Activated CD4-positive, alpha-beta T cell treated with anti-CD3 and anti-CD28 coated beads, Interleukin-2, amount 50 U/mL, for 24 hours (primary cell): ENCODE results near the gene KRTAP10-7.
"Not testable (repeated sequence)": the region's sequence is repeated elsewhere in the genome, so short reads cannot be mapped to it uniquely, and the experiment has no call there.

Source experiments
- DNase-seq, 2 donors: peaks; one replicate each; pipeline ENCODE4 v3.0.0-alpha.2; 2020; ENCODE audit warnings: low read depth in 1 of 2, low spot score in 1 of 2

Gene KRTAP10-7

GRCh38 chr21:44571296-44571695 lies 29.1 kb upstream of the KRTAP10-7 start:
- DNase-seq, result no peak

GRCh38 chr21:44571844-44572782 lies 28.3 kb upstream of the KRTAP10-7 start:
- no peak for DNase-seq

DNA sequence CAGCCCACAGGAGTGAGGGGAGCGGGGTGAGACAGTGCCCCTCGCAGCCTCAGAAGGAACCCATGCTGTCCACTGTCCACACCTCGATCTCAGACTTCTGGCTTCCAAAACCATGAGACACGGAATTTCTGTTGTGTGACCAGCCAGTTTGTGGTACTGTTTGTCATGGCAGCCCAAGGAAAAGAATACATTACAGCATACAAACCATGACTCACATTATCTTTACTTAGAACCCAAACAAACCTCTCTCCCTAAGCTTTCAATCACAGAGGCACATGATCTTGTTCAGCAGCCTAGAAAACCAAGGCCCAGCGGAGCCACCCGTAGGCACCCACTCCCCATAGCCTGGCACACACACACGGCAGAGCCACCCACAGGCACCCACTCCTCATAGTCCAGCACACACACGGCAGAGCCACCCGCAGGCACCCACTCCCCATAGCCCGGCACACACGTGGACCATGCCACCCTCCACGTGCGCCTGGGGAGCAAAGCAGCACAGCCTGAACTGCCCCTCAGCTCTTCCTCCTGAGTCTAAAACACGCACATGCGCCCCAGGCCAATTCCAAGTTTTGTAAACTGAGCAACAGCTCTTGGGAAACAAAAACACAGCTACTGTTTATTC lies 27.3 kb upstream of the KRTAP10-7 start:
- no peak for DNase-seq

GRCh38 chr21:44573630-44574456 lies 26.6 kb upstream of the KRTAP10-7 start, which contains the start of gene KRTAP10-4:
TSS of gene KRTAP10-4 (plus strand) at chr21:44573729. CDS start at chr21:44573759, 30 bp downstream.
- DNase-seq, result not testable (repeated sequence)

- DNase-seq, result no peak
Observed at GRCh38 chr21:44574457-44575306, 25.7 kb upstream of the KRTAP10-7 start.

GRCh38 chr21:44575307-44576024 lies 24.9 kb upstream of the KRTAP10-7 start:
- no peak for DNase-seq

DNA sequence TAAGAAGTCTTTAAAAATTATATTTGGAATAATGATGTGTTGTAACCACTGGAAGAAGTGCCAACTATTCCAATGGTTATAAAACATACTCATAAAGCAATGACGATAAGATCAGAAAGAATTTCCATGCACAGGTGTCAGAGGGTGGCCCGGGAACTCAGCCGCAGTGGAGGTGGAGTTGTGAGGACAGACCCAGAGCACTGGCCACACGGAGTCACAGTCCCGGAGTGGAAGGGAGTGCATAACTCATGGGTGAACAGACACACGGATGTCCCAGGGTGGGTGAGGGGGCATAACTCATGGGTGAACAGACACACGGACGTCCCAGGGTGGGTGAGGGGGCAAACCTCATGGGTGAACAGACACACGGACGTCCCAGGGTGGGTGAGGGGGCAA lies 24.4 kb upstream of the KRTAP10-7 start:
- DNase-seq, result no peak

DNA sequence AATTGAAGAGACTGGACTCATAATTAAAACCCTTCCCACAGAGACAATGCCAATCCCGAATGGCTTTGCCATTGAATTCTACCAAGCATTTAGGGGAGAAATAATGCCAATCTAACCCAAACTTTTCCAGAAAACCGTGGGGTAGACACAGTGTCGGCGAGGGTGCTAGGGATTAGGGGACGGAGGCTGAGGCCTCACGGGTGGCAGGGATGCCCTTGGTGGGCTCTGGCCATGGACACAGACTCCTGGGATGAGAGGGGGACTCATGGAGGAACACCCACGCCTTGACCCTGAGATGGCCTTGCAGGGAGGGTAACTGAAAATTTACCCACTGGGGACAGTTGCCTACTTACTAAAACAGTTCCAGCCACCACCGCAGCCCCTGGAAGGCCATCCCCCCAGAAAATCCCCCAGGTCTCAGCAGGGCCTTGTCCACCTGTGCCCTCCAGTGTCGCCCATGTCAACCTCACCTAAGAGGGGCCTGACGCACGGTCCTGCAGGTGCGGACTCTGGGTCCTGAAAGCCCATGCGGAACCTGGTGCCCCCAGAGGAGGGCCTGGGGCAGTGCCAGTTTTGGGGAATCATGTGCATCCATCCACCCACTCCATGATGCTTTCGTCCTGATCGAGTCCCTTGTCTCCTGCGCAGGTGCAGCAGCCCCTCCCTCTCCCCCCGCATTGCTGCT lies 21.9 kb upstream of the KRTAP10-7 start:
- no peak for DNase-seq

GRCh38 chr21:44579056-44579832 lies 21.2 kb upstream of the KRTAP10-7 start:
- DNase-seq, result no peak

GRCh38 chr21:44579833-44580144 lies 20.6 kb upstream of the KRTAP10-7 start:
- no peak for DNase-seq

DNA sequence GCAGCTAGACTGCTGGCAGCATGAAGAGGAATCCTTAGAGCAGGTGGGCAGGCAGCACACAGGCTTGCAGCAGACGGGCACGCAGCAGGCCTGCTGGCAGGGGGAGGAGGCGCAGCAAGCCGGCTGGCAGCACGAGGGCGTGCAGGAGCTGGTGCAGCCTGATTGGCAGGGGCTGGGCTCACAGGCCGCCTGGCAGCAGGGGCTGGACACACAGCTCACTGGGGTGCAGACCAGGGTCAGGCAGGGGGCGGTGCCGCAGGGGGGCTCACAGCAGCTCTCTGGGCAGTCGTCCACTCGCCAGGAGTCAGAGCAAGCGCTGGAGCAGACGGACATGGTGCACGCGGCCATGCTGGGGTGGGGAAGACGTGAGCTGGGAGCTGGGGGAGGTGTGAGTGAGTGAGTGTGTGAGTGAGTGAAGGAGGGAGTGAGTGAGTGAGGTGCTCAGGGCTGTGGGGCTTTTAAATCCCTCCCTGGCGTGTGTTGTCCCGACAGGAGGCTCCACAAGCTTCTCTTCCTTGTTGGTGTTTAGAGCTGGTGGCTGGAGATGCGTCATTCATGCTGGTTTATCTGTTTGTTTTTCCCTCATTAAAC lies 20.1 kb upstream of the KRTAP10-7 start, which contains the start of gene KRTAP10-5:
Gene KRTAP10-5, minus strand, starts transcription at position 374 of the 591 bp plus-strand sequence. Its CDS starts 26 bp downstream, at position 348.
- DNase-seq, result not testable (repeated sequence)

- DNase-seq, result no peak
Observed at GRCh38 chr21:44581158-44581557, 19.2 kb upstream of the KRTAP10-7 start.

DNA sequence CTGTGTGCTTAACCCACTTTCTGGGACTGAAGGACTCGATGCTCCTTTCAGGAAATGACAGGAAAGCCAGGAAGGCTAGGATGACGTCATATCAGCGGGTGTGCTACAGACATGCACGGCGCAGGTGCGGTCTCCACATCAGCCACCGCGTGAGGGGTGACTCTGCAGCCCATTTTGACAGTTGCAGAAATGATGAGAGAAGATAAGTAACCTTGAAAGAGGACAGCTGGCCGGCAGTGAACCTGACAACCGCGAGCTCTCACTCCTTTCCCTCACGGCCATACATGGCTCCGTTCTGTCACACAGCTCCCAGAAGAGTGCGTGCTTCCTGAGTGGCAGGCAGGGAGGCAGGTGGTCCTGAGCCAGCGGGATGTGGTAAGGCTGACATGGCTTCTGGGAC lies 18.3 kb upstream of the KRTAP10-7 start:
- no peak for DNase-seq

- DNase-seq, result no peak
Observed at GRCh38 chr21:44583089-44583799, 17.2 kb upstream of the KRTAP10-7 start.

DNA sequence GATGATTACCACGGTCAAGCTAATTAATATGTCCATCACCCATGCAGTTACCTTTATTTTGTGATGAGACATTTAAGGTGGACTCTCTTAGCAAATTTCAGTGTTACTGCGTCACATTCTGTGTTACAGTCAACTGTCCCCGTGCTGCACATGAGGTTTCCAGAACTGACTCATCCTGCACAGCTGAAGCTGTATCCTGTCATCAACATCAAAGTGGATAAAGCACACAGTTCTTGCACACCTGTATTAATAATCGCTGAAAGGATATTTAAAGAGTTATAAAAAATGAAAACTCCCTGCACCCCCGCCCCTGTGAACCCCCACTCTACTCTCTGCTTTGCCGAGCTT lies 16.6 kb upstream of the KRTAP10-7 start:
- DNase-seq, result peak in 1 of 2 donors; percentile 21

GRCh38 chr21:44585892-44586291 lies 14.5 kb upstream of the KRTAP10-7 start:
- no peak for DNase-seq

- no peak for DNase-seq
Observed at GRCh38 chr21:44589094-44589493, 11.3 kb upstream of the KRTAP10-7 start.
